HepG2 (cell line): ENCODE results near the gene RTN1. TPM values are rescaled to one million over a fixed set of nuclear protein-coding genes. Genes with fewer than 3 reads are reported as not detected.

Experiments
- ATAC-seq: fragments of 200-7000 bp; cut with Tn5 transposase; 3 replicates; pipeline ENCODE4 v1.9.1; 2020; ENCODE audit warnings: mild to moderate bottlenecking, moderate library complexity
- BruUV-seq: library from RNA; stranded (reverse); fragments of 400-500 nt; replicated peaks from 2 replicates; lab custom pipeline; 2021; lab: Mats Ljungman, UMichigan
- CTCF ChIA-PET: fragments of 300-600 bp; formaldehyde crosslinking; extraction: SDS; loops from one replicate; lab custom pipeline; 2021; ENCODE audit warnings: low total read pairs, inconsistent platforms, low intra/inter-chr PET ratio; lab: Yijun Ruan, JAX
- POLR2A ChIA-PET: fragments of 350-600 bp; sonication (Branson Sonifier 250); formaldehyde crosslinking; loops from one replicate; lab custom pipeline; 2020; ENCODE audit warnings: antibody characterized with exemption, inconsistent platforms; lab: Yijun Ruan, JAX
- DNase-seq: peaks from one replicate; pipeline ENCODE4 v3.0.0-alpha.2; 2015; ENCODE audit warnings: low spot score
- FAIRE-seq: peaks from 3 replicates; lab custom pipeline; 2011; peaks lifted over from hg19 to GRCh38; lab: Jason Lieb, UNC
- H2AFZ ChIP-seq: one replicate; pipeline ENCODE4 v1.6.1; 2011; ENCODE audit warnings: low read length, inconsistent platforms
- H3K27ac ChIP-seq: fragments of 300-600 bp; 3 replicates; pipeline ENCODE4 v1.8.0; 2011; ENCODE audit warnings: mixed run types, mild to moderate bottlenecking, mixed read lengths, low read length, inconsistent platforms; ENCODE audit not compliant: insufficient read depth; ENCODE audit errors: extremely low read length
- H3K27me3 ChIP-seq, 2 experiments: fragments of 200-600 bp in 1 of 2; 2 replicates in 1 of 2; 3 replicates in 1 of 2; pipeline versions ENCODE4 v1.6.0 to v1.8.0; 2011; ENCODE audit warnings: low read length in 2 of 2, mild to moderate bottlenecking in 2 of 2, moderate library complexity in 2 of 2, inconsistent platforms in 1 of 2; ENCODE audit not compliant: insufficient read depth in 2 of 2, control insufficient read depth in 1 of 2
- H3K36me3 ChIP-seq, 2 experiments: fragments of 200-600 bp in 1 of 2; replicated peaks in 1 of 2; 2 replicates in 1 of 2; 3 replicates in 1 of 2; pipeline versions ENCODE4 v1.5.1 to v1.8.0; 2011; ENCODE audit warnings: low read length in 2 of 2, inconsistent platforms in 1 of 2; ENCODE audit not compliant: insufficient read depth in 2 of 2, control insufficient read depth in 1 of 2
- H3K4me1 ChIP-seq: 2 replicates; pipeline ENCODE4 v1.5.1; 2012; ENCODE audit warnings: low read length, inconsistent platforms; ENCODE audit not compliant: insufficient read depth
- H3K4me2 ChIP-seq: 2 replicates; pipeline ENCODE4 v1.6.0; 2011; ENCODE audit warnings: low read depth, low read length, inconsistent platforms
- H3K4me3 ChIP-seq, 3 experiments: fragments of 200-600 bp in 1 of 3; sonication (generic), shearing (Covaris generic) in 1 of 3; replicated peaks in 1 of 3; 2 replicates each; pipeline ENCODE4 v1.5.1; 2011 to 2016; ENCODE audit warnings: low read length in 3 of 3, inconsistent platforms in 2 of 3, low read depth in 2 of 3, mild to moderate bottlenecking in 2 of 3, control low read depth in 1 of 3, mixed read lengths in 1 of 3; ENCODE audit not compliant: insufficient read depth in 1 of 3
- H3K79me2 ChIP-seq: one replicate; pipeline ENCODE4 v1.6.1; 2011; ENCODE audit warnings: low read length, inconsistent platforms; ENCODE audit not compliant: insufficient read depth
- H3K9ac ChIP-seq: 2 replicates; pipeline ENCODE4 v1.6.0; 2011; ENCODE audit warnings: mild to moderate bottlenecking, low read depth, low read length, inconsistent platforms; ENCODE audit not compliant: insufficient read depth
- H3K9me3 ChIP-seq: 2 replicates; pipeline ENCODE4 v1.5.1; 2012; ENCODE audit warnings: mild to moderate bottlenecking, low read length
- H4K20me1 ChIP-seq: 2 replicates; pipeline ENCODE4 v1.6.0; 2011; ENCODE audit warnings: inconsistent platforms, mild to moderate bottlenecking, low read length, moderate library complexity; ENCODE audit not compliant: insufficient read depth
- DRAP1 ChIP-seq: IDR thresholded peaks from 2 replicates; pipeline ENCODE4 v1.6.1; 2016; ENCODE audit warnings: missing genetic modification reagents, missing compliant biosample characterization
- NFYC ChIP-seq: IDR thresholded peaks from 2 replicates; pipeline ENCODE4 v1.6.1; 2016; ENCODE audit warnings: missing genetic modification reagents, missing compliant biosample characterization
- RBAK ChIP-seq: sonication (generic); formaldehyde crosslinking; IDR thresholded peaks from 2 replicates; pipeline ENCODE4 v1.5.1; 2020; ENCODE audit warnings: mild to moderate bottlenecking, missing genetic modification reagents
- SNAPC4 ChIP-seq: sonication (generic); formaldehyde crosslinking; IDR thresholded peaks from 2 replicates; pipeline ENCODE4 v1.4.0; 2020; ENCODE audit warnings: mild to moderate bottlenecking, missing genetic modification reagents
- ZNF547 ChIP-seq: sonication (generic); formaldehyde crosslinking; IDR thresholded peaks from 2 replicates; pipeline ENCODE4 v1.5.1; 2020; ENCODE audit warnings: mild to moderate bottlenecking, missing genetic modification reagents
- WGBS: methylation state at CpG from one replicate; pipeline ENCODE4 v1.1.6; 2017; ENCODE audit warnings: low lambda C conversion rate; 5-methylcytosine and 5-hydroxymethylcytosine counted together
- in situ Hi-C: cut with HindIII; loops from 2 replicates; pipeline ENCODE4 v1.10.0; 2017; ENCODE audit warnings: low pct_unique_long_range_greater_than_20kb; ENCODE audit not compliant: extremely low pct_ligation_motif_present
- intact Hi-C: fragments of 100-400 bp; cut with micrococcal nuclease; formaldehyde crosslinking; loops from one replicate; pipeline ENCODE4 v1.10.0; 2022; ENCODE audit not compliant: unreplicated experiment
- polyA plus RNA-seq, 8 experiments: library from polyadenylated mRNA; depleted of rRNA in 3 of 8; stranded (reverse) in 7 of 8; unstranded in 1 of 8; fragments of >200 nt; fragmentation: Illumina TruSeq in 4 of 8; extraction: Trizol in 4 of 8; gene quantifications; 2 replicates each; pipeline versions ENCODE4 v1.2.1 to v1.2.3, GENCODE V29; 2011 to 2016; ENCODE audit warnings: low read depth in 4 of 8, missing spikeins in 1 of 8, mixed read lengths in 1 of 8; ENCODE audit not compliant: insufficient read depth in 1 of 8
- total RNA-seq, 5 experiments: library from RNA; depleted of rRNA; stranded (reverse); fragments of >200 nt; fragmentation: Illumina TruSeq; extraction: Trizol; gene quantifications; 2 replicates each; pipeline ENCODE4 v1.2.3, GENCODE V29; 2016; ENCODE audit warnings: low read depth in 1 of 5
- TF ChIP-seq, protein P1 (sequence below): sonication (generic); formaldehyde crosslinking; conservative IDR thresholded peaks from 2 replicates; pipeline ENCODE4 v1.4.0; 2020; ENCODE audit warnings: missing genetic modification reagents

RTN1 gene
- total and polyA plus RNA-seq, 2 of the 13 experiments (the other 11 are each of a cell fraction or from before 2014, with no cell fraction given), result 0.04 to 0.18 TPM

DNA sequence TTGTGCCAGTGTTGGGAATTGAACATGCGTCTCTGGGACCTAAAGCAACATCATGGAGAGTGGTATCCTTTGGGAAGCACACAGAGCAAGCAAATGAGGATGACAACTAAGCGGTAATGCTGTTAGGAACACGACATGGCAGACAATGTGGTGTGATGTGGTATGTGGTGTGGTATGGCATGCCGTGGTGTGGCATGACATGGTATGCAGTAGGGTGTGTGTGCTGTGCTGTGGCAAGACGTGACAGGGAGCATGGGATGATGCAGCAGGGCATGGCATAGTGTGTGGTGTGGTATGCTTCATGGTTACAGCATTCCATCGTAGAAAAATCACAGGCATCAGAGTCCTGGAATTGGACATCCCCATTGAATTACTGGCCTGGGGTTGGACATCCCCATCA is 108.7 kb downstream of the RTN1 start (continued):
- TF ChIP-seq SNAPC4, result no peak
- no peak for TF ChIP-seq NFYC (CRISPR knock-in tag)

DNA sequence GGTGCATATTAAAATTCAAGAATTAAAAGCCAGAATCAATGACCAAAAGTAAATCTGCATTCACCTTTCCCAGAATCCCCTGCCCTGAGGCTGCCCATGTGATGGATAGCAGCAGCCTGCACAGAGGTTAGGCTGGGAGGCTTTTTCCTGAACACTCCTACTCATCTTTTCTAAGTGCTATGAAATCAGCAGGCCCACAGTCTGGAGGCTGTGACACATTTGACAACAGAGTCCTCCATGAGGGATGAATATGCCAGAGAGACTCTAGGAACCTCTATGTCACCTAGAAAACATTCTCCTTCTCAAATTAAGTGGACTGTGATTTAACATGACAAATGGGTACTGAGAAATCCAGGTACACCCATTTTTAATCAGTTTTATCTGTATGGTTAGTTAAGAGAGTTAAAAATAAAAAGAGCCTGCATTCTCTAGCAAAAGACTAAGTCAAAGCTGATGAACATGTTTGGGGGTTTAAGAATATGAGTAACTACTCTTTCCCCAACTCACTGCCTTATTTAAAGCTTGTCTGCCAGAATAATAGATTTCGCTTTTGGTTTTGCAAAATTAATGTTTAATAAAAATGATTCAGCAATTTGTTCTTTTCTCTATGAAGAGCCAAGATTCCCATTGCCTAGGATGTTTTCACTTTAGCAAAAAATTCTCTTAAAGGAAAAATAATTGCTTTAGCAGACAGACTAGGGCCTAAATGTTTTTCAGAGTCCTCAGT is 115.0 kb downstream of the RTN1 start:
- in situ Hi-C loops, result no loop called here
- CTCF ChIA-PET, result no interaction called here
- H3K27me3 ChIP-seq, result no peaks in the 10 kb centered on the region
- no TSS peak for BruUV-seq
- TF ChIP-seq ZNF547 (CRISPR knock-in tag), result no peak
- TF ChIP-seq RBAK (CRISPR knock-in tag), result no peak
- no peak for TF ChIP-seq DRAP1
- TF ChIP-seq, protein P1, sequence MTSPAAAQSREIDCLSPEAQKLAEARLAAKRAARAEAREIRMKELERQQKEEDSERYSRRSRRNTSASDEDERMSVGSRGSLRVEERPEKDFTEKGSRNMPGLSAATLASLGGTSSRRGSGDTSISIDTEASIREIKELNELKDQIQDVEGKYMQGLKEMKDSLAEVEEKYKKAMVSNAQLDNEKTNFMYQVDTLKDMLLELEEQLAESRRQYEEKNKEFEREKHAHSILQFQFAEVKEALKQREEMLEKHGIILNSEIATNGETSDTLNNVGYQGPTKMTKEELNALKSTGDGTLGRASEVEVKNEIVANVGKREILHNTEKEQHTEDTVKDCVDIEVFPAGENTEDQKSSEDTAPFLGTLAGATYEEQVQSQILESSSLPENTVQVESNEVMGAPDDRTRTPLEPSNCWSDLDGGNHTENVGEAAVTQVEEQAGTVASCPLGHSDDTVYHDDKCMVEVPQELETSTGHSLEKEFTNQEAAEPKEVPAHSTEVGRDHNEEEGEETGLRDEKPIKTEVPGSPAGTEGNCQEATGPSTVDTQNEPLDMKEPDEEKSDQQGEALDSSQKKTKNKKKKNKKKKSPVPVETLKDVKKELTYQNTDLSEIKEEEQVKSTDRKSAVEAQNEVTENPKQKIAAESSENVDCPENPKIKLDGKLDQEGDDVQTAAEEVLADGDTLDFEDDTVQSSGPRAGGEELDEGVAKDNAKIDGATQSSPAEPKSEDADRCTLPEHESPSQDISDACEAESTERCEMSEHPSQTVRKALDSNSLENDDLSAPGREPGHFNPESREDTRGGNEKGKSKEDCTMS, result no peak
- TF ChIP-seq, all 625 proteins: peak for 0
- intact Hi-C loops, result no loop called here
- ATAC-seq (no peak), FAIRE-seq (no peak), DNase-seq (no peak)
- 0% methylated on average over 1 of the region's 1 CpG for WGBS
- Histone ChIP-seq H3K79me2 (no peaks in the 10 kb centered on the region), H4K20me1 (no peaks in the 10 kb centered on the region), H3K4me1 (no peaks in the 10 kb centered on the region), H3K9ac (no peak overlapping the region), H2AFZ (no peak overlapping the region), H3K27ac (no peak overlapping the region), H3K4me3 (no peak overlapping the region), H3K4me2 (no peak overlapping the region), H3K9me3 (no peaks in the 10 kb centered on the region), H3K36me3 (no peaks in the 10 kb centered on the region)
- POLR2A ChIA-PET, result no interaction called here
